Liver (tissue), 9 donors: ENCODE measurements around the gene GRIK1. TPM values are rescaled to one million over a fixed set of nuclear protein-coding genes. Genes with fewer than 3 reads are reported as not detected.

ENCODE experiments used
- DNase-seq: peaks from one replicate; pipeline ENCODE4 v3.0.0-alpha.2; 2017; ENCODE audit warnings: low spot score
- H3K27ac ChIP-seq, 2 donors: one replicate each; pipeline ENCODE4 v1.7.0; 2013; ENCODE audit warnings: inconsistent platforms in 2 of 2, low read length in 2 of 2, control low read depth in 1 of 2, low read depth in 1 of 2, mild to moderate bottlenecking in 1 of 2
- H3K27me3 ChIP-seq, 4 donors: one replicate each; pipeline versions ENCODE4 v1.6.1 to v1.7.0; 2013; ENCODE audit warnings: low read length in 3 of 4, inconsistent platforms in 1 of 4, mild to moderate bottlenecking in 1 of 4, moderate library complexity in 1 of 4; ENCODE audit not compliant: control insufficient read depth in 4 of 4, insufficient read depth in 4 of 4
- H3K36me3 ChIP-seq, 4 donors: one replicate each; pipeline versions ENCODE4 v1.6.1 to v1.7.0; 2013; ENCODE audit warnings: low read length in 3 of 4, mild to moderate bottlenecking in 3 of 4, low read depth in 1 of 4, moderate library complexity in 1 of 4; ENCODE audit not compliant: control insufficient read depth in 4 of 4, insufficient read depth in 3 of 4
- H3K4me1 ChIP-seq, 4 donors: one replicate each; pipeline versions ENCODE4 v1.6.1 to v1.7.0; 2013; ENCODE audit warnings: low read length in 3 of 4, mild to moderate bottlenecking in 3 of 4, moderate library complexity in 1 of 4; ENCODE audit not compliant: control insufficient read depth in 4 of 4, insufficient read depth in 4 of 4
- H3K4me3 ChIP-seq, 3 donors: one replicate each; pipeline versions ENCODE4 v1.6.1 to v1.7.0; 2013; ENCODE audit warnings: low read length in 3 of 3, control low read depth in 1 of 3, low read depth in 1 of 3, mild to moderate bottlenecking in 1 of 3
- H3K9ac ChIP-seq, 2 donors: one replicate each; pipeline ENCODE4 v1.7.0; 2013; ENCODE audit warnings: low read length in 2 of 2, mild to moderate bottlenecking in 2 of 2, moderate library complexity in 2 of 2, control low read depth in 1 of 2, low read depth in 1 of 2
- H3K9me3 ChIP-seq, 4 donors: one replicate each; pipeline versions ENCODE4 v1.6.1 to v1.7.0; 2013; ENCODE audit warnings: low read length in 3 of 4; ENCODE audit not compliant: control insufficient read depth in 4 of 4
- ATF3 ChIP-seq: IDR thresholded peaks from 2 replicates; pipeline ENCODE4 v1.6.1; 2016; ENCODE audit warnings: antibody characterized with exemption
- CTCF ChIP-seq: fragments of 150-350 bp; IDR thresholded peaks from 2 replicates; pipeline ENCODE4 v1.5.1; 2017; ENCODE audit warnings: improper control_type of control experiment, low read depth, low read length; ENCODE audit not compliant: missing input control
- EGR1 ChIP-seq, 2 donors: IDR thresholded peaks; 2 replicates each; pipeline ENCODE4 v1.6.1; 2016 to 2018; ENCODE audit warnings: antibody characterized with exemption in 2 of 2, low read depth in 2 of 2
- FOXA1 ChIP-seq: IDR thresholded peaks from 2 replicates; pipeline ENCODE4 v1.6.1; 2016; ENCODE audit warnings: antibody characterized with exemption
- FOXA2 ChIP-seq: IDR thresholded peaks from 2 replicates; pipeline ENCODE4 v1.6.1; 2016; ENCODE audit warnings: antibody characterized with exemption
- GABPA ChIP-seq, 2 donors: IDR thresholded peaks in 1 of 2; conservative IDR thresholded peaks in 1 of 2; 2 replicates each; pipeline ENCODE4 v1.6.1; 2016; ENCODE audit warnings: antibody characterized with exemption in 2 of 2, mild to moderate bottlenecking in 1 of 2, moderate library complexity in 1 of 2
- HNF4A ChIP-seq, 2 donors: conservative IDR thresholded peaks; 2 replicates each; pipeline ENCODE4 v1.6.1; 2016; ENCODE audit warnings: antibody characterized with exemption in 2 of 2, mild to moderate bottlenecking in 2 of 2
- HNF4G ChIP-seq: IDR thresholded peaks from 2 replicates; pipeline ENCODE4 v1.6.1; 2016; ENCODE audit warnings: antibody characterized with exemption
- MAX ChIP-seq: IDR thresholded peaks from 2 replicates; pipeline ENCODE4 v1.6.1; 2016; ENCODE audit warnings: antibody characterized with exemption
- NR2F2 ChIP-seq: IDR thresholded peaks from 2 replicates; pipeline ENCODE4 v1.6.1; 2016; ENCODE audit warnings: antibody characterized with exemption
- REST ChIP-seq: IDR thresholded peaks from 2 replicates; pipeline ENCODE4 v1.6.1; 2016; ENCODE audit warnings: antibody characterized with exemption, mild to moderate bottlenecking
- TAF1 ChIP-seq: conservative IDR thresholded peaks from 2 replicates; pipeline ENCODE4 v1.6.1; 2016; ENCODE audit warnings: antibody characterized with exemption, mild to moderate bottlenecking
- YY1 ChIP-seq: IDR thresholded peaks from 2 replicates; pipeline ENCODE4 v1.6.1; 2016; ENCODE audit warnings: antibody characterized with exemption, mild to moderate bottlenecking
- ZBTB33 ChIP-seq: IDR thresholded peaks from 2 replicates; pipeline ENCODE4 v1.6.1; 2016; ENCODE audit warnings: antibody characterized with exemption
- WGBS: extraction: QIAGEN DNeasy Blood & Tissue Kit; methylation state at CpG from one replicate; pipeline ENCODE4 v1.1.7; 2013; 5-methylcytosine and 5-hydroxymethylcytosine counted together
- polyA plus RNA-seq, 2 donors: library from polyadenylated mRNA; stranded (reverse) in 1 of 2; unstranded in 1 of 2; fragments of 200-250 nt in 1 of 2; fragments of >200 nt in 1 of 2; fragmentation: Nextera tagmentation in 1 of 2; extraction: Ambion mirVana in 1 of 2; gene quantifications; one replicate each; pipeline versions ENCODE4 v1.2.1 to v1.2.3, GENCODE V29; 2013 to 2015
- total RNA-seq, 2 donors: library from RNA; depleted of rRNA; stranded (reverse); fragments of >200 nt; gene quantifications; one replicate each; pipeline ENCODE4 v1.2.3, GENCODE V29; 2014
- donor health status: healthy.
- donor health status: healthy.
- donor health status: healthy.
- donor health status: healthy.
- donor health status: healthy.

Gene GRIK1
- total and polyA plus RNA-seq, 4 donors: 0.02 to 0.14 (median 0.05) TPM; not detected in 1

GRCh38 chr21:29571949-29572348 is 367.8 kb downstream of the GRIK1 start:
- H3K27me3 ChIP-seq: no peaks in the 10 kb centered on the region
- H3K36me3 ChIP-seq: no peaks in the 10 kb centered on the region
- WGBS: 87% methylated on average over 7 of the region's 7 CpGs

More at GRCh38 chr21:29571949-29572348, 367.8 kb downstream of the GRIK1 start:
- H3K4me1 ChIP-seq: no peaks in the 10 kb centered on the region
- no peak overlapping the region for H3K4me3 ChIP-seq
- no peak overlapping the region for H3K27ac ChIP-seq
- no peak for DNase-seq
- no peak for TF ChIP-seq YY1
- TF ChIP-seq MAX: no peak
- TF ChIP-seq HNF4A (conservative IDR thresholded peaks at IDR 0.05): no peak
- no peak for TF ChIP-seq ATF3
- no peak for TF ChIP-seq FOXA2
- no peak for TF ChIP-seq ZBTB33
- no peak for TF ChIP-seq FOXA1
- TF ChIP-seq REST: no peak
- TF ChIP-seq HNF4G: no peak
- TF ChIP-seq CTCF: no peak
- TF ChIP-seq TAF1: no peak
- no peak for TF ChIP-seq NR2F2
- TF ChIP-seq EGR1 (IDR thresholded peaks at IDR 0.05; ENCODE audit: low read depth in 2 of 2): no peak
- no peak for TF ChIP-seq GABPA (IDR thresholded peaks at IDR 0.05 in 1 of 2, conservative IDR thresholded peaks at IDR 0.05 in 1 of 2)
- H3K9ac ChIP-seq: no peak overlapping the region
- H3K9me3 ChIP-seq: no peaks in the 10 kb centered on the region
